Adrenal gland (tissue), 12 donors: Measurements from ENCODE around the gene PAN3. TPM values are rescaled to one million over a fixed set of nuclear protein-coding genes. Genes with fewer than 3 reads are reported as not detected.

ENCODE experiments used
- DNase-seq, 7 donors: peaks; one replicate each; pipeline ENCODE4 v3.0.0-alpha.2; 2019 to 2020
- H3K27ac ChIP-seq, 5 donors: fragments of 200-600 bp; sonication (generic) in 4 of 5; 1 replicate in 3 of 5; 2 replicates in 2 of 5; pipeline versions ENCODE4 v1.5.1 to v1.8.0; 2016 to 2020; ENCODE audit warnings: mild to moderate bottlenecking in 1 of 5
- H3K27me3 ChIP-seq: fragments of 200-600 bp; 2 replicates; pipeline ENCODE4 v1.8.0; 2021
- H3K36me3 ChIP-seq, 2 donors: fragments of 200-600 bp; replicated peaks in 1 of 2; 1 replicate in 1 of 2; 2 replicates in 1 of 2; pipeline versions ENCODE4 v1.5.1 to v1.8.0; 2018 to 2022
- H3K4me1 ChIP-seq, 2 donors: fragments of 200-600 bp; replicated peaks in 1 of 2; 1 replicate in 1 of 2; 2 replicates in 1 of 2; pipeline versions ENCODE4 v1.5.1 to v1.8.0; 2018 to 2021
- H3K4me3 ChIP-seq, 4 donors: fragments of 200-600 bp; sonication (generic) in 3 of 4; one replicate each; pipeline ENCODE4 v1.5.1; 2016 to 2018
- H3K9me3 ChIP-seq, 3 donors: fragments of 200-600 bp; sonication (generic) in 1 of 3; replicated peaks in 1 of 3; 1 replicate in 2 of 3; 2 replicates in 1 of 3; pipeline versions ENCODE4 v1.5.1 to v1.8.0; 2016 to 2021
- POLR2A ChIP-seq, 2 donors: fragments of 450-650 bp; IDR thresholded peaks; one replicate each; pipeline ENCODE4 v1.6.1; 2017; ENCODE audit warnings: antibody characterized with exemption in 2 of 2, mild to moderate bottlenecking in 2 of 2, moderate library complexity in 1 of 2
- WGBS, 4 donors: extraction: QIAGEN DNeasy Blood & Tissue Kit in 2 of 4; methylation state at CpG; one replicate each; pipeline versions ENCODE4 v1.1.5 to v1.1.7; 2013 to 2017; 5-methylcytosine and 5-hydroxymethylcytosine counted together
- intact Hi-C, 2 donors: fragments of 100-400 bp; cut with DNase I; formaldehyde crosslinking; loops; one replicate each; pipeline versions ENCODE4 v1.14.1 to v1.15.0; 2022 to 2023
- polyA plus RNA-seq, 3 donors: library from polyadenylated mRNA; stranded (reverse); fragments of 200-250 nt in 2 of 3; fragments of 350-450 nt in 1 of 3; fragmentation: Illumina TruSeq in 1 of 3; extraction: RNeasy Lipid Tissue Mini Kit (QIAGEN cat#74804) in 1 of 3; gene quantifications; one replicate each; pipeline ENCODE4 v1.2.3, GENCODE V29; 2013 to 2014
- total RNA-seq, 9 donors: library from RNA; depleted of rRNA in 4 of 9; stranded (reverse); fragments of >200 nt in 4 of 9; fragments of 120-200 nt in 1 of 9; fragmentation: NEBNext Ultra II Directional in 1 of 9; extraction: Animal tissue kit (Norgen Biotek cat#: 25700) in 1 of 9; gene quantifications; one replicate each; pipeline versions ENCODE4 v1.1.0 to v1.2.4, GENCODE V29; 2013 to 2023
- TF ChIP-seq, protein P1 (sequence below), 6 experiments: fragments of 450-650 bp in 4 of 6; fragments of 200-600 bp in 2 of 6; sonication (generic) in 1 of 6; IDR thresholded peaks; 1 replicate in 5 of 6; 2 replicates in 1 of 6; pipeline versions ENCODE4 v1.5.1 to v1.8.0; 2016 to 2021; ENCODE audit warnings: antibody characterized with exemption in 6 of 6, mild to moderate bottlenecking in 2 of 6, moderate library complexity in 1 of 6
- donor health status: healthy with polysubstance abuse.
- donor health status: Bipolar disorder and iron deficiency.
- donor health status: DM: yes; HTN: yes; CAD: no.
- donor health status: DM: no; HTN: no; CAD: no.
- donor health status: DM: no; HTN: no; CAD: no.
- donor health status: DM: yes; HTN: yes; CAD: no.

Gene PAN3
- total and polyA plus RNA-seq, 12 donors: 13.3 to 31.4 (median 23.7) TPM

DNA sequence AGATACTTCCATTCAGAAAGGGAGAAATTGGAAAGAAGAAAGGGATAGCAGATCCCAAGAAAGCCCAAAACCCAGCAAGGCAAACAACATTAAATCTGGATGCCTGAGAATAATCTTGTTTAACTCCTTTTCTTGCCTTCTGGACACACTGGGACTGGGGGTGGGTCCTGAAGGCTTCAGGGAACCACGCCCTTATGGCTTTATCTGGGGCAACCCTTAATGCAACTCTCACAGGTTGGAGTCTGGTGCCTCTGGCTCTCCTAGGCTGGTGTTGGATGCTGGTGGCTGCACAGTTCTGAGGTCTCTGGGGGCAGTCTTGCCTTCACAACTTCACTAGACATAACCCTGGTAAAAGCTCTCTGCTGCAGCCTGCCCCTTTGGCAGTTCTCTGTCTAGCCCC, 27.9 kb downstream of the PAN3 start:
- Histone ChIP-seq H3K4me3 (no peak overlapping the region), H3K4me1 (peaks cover 7 to 10% of the 10 kb centered on the region in 2 donors), H3K27ac (no peak overlapping the region), H3K9me3 (no peaks in the 10 kb centered on the region), H3K27me3 (no peaks in the 10 kb centered on the region), H3K36me3 (no peaks in the 10 kb centered on the region)
- WGBS, 4 donors: 95 to 100% (median 100%) methylated on average over 1 of the region's 1 CpG; no CpG with 5 or more reads in 1 of the 4 donors
- intact Hi-C loops: no loop called here
- no peak for DNase-seq
- TF ChIP-seq, protein P1, sequence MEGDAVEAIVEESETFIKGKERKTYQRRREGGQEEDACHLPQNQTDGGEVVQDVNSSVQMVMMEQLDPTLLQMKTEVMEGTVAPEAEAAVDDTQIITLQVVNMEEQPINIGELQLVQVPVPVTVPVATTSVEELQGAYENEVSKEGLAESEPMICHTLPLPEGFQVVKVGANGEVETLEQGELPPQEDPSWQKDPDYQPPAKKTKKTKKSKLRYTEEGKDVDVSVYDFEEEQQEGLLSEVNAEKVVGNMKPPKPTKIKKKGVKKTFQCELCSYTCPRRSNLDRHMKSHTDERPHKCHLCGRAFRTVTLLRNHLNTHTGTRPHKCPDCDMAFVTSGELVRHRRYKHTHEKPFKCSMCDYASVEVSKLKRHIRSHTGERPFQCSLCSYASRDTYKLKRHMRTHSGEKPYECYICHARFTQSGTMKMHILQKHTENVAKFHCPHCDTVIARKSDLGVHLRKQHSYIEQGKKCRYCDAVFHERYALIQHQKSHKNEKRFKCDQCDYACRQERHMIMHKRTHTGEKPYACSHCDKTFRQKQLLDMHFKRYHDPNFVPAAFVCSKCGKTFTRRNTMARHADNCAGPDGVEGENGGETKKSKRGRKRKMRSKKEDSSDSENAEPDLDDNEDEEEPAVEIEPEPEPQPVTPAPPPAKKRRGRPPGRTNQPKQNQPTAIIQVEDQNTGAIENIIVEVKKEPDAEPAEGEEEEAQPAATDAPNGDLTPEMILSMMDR (IDR thresholded peaks at IDR 0.05): no peak
- TF ChIP-seq POLR2A (IDR thresholded peaks at IDR 0.05): no peak

DNA sequence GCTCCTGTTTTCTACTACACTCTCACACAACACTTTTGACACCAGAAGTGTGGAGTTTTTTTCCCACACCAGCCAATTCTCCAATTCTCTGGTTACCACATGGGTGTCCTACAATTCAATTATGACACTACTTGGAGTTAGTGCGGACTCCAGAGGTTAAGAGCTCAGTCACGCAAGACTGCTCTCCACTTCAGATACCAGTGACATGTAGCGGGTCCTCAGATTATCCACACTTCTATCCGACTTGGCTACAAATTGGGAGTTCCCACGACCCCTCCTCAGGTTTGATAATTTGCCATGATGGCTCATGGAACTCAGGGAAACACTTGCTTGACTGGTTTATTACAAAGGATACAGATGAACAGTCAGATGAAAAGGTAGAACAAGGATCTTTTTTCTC, 32.9 kb downstream of the PAN3 start:
- H3K4me1 ChIP-seq: no peaks in the 10 kb centered on the region
- no peak for TF ChIP-seq POLR2A (IDR thresholded peaks at IDR 0.05)
- TF ChIP-seq, protein P1 (IDR thresholded peaks at IDR 0.05): no peak

DNA sequence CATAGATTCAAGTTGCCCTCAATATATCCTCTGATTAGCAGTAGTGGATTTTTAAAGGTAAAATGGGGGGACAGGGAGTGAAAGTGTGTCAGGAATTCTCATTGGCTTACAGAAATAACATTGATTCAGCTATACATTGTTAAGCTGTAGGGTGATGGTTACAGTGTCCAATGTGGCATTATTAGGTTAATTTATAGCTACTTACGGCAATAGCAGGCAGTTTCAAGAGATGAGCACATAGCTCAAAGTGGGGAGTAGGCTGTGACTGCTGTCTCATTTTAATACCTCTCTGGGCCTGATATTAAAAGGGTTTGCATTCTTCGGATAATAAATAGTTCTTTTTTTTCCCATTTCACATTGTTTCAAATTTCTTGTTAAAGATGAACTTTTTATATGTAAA, 34.6 kb downstream of the PAN3 start:
- no peaks in the 10 kb centered on the region for H3K27me3 ChIP-seq
- no peaks in the 10 kb centered on the region for H3K4me1 ChIP-seq
- no peak overlapping the region for H3K27ac ChIP-seq
- intact Hi-C loops: no loop called here
- TF ChIP-seq POLR2A (IDR thresholded peaks at IDR 0.05): no peak
- TF ChIP-seq, protein P1 (IDR thresholded peaks at IDR 0.05): no peak
- DNase-seq: no peak
- WGBS, 4 donors: 47 to 50% (median 48%) methylated on average over 2 of the region's 2 CpGs
- H3K36me3 ChIP-seq: no peaks in the 10 kb centered on the region
- no peak overlapping the region for H3K4me3 ChIP-seq
- H3K9me3 ChIP-seq: no peaks in the 10 kb centered on the region

More for the DNA sequence above, 32.9 kb downstream of the PAN3 start:
- DNase-seq: no peak
- Histone ChIP-seq H3K27me3 (no peaks in the 10 kb centered on the region), H3K36me3 (no peaks in the 10 kb centered on the region), H3K4me3 (no peak overlapping the region), H3K9me3 (no peaks in the 10 kb centered on the region), H3K27ac (no peak overlapping the region)
- 95 to 98% (median 97%) methylated on average over 5 of the region's 5 CpGs for WGBS, 4 donors
- intact Hi-C loops: no loop called here

DNA sequence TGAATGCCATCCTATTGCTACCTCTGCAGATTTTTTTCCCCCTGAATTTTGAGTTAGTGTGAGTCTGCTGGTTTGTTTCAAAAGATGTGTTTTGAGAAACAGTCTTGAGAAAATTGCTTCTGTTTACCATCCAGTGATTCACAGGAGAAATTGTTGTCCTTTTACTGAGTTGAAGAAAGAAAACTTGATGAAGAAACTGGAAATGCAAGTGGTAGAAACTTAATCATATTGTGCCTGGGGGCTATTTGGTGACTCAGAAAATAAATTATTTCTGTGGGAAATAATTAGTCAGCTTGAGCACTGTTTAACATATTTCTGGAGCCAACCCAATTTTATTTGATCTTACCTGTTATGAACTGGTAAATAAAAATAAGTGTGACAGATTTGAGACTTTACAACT, 35.4 kb downstream of the PAN3 start:
- H3K4me3 ChIP-seq: no peak overlapping the region
- H3K4me1 ChIP-seq: no peaks in the 10 kb centered on the region
- no peaks in the 10 kb centered on the region for H3K36me3 ChIP-seq
- TF ChIP-seq, protein P1 (IDR thresholded peaks at IDR 0.05): no peak
- TF ChIP-seq POLR2A (IDR thresholded peaks at IDR 0.05): no peak
- DNase-seq: no peak
- no peak overlapping the region for H3K27ac ChIP-seq
- no peaks in the 10 kb centered on the region for H3K27me3 ChIP-seq
- no peaks in the 10 kb centered on the region for H3K9me3 ChIP-seq
- intact Hi-C loops: no loop called here
